ENCODE measurements around the gene DDOST.

The DDOST gene

GRCh38 chr1:20699558-20699957 lies 38.4 kb upstream of the DDOST start:
- TF ChIP-seq GATA2 (IDR thresholded peaks at IDR 0.05; ENCODE audit: low read depth, low read length) (no peak), GATA3 (IDR thresholded peaks at IDR 0.05; ENCODE audit: low read depth, low read length) (no peak)

GRCh38 chr1:20698195-20698910 lies 37.2 kb upstream of the DDOST start:
- TF ChIP-seq GATA3 (IDR thresholded peaks at IDR 0.05; ENCODE audit: low read depth, low read length) (no peak), GATA2 (IDR thresholded peaks at IDR 0.05; ENCODE audit: low read depth, low read length) (no peak)

- no peak for TF ChIP-seq GATA2 (IDR thresholded peaks at IDR 0.05; ENCODE audit: low read depth, low read length)
- TF ChIP-seq GATA3 (IDR thresholded peaks at IDR 0.05; ENCODE audit: low read depth, low read length): no peak
These were observed 36.4 kb upstream of the DDOST start for GRCh38 chr1:20697563-20697962.

GRCh38 chr1:20696397-20697333 lies 35.5 kb upstream of the DDOST start:
- TF ChIP-seq GATA2 (IDR thresholded peaks at IDR 0.05; ENCODE audit: low read depth, low read length): no peak

GRCh38 chr1:20695515-20695914 lies 34.3 kb upstream of the DDOST start:
- TF ChIP-seq GATA3 (IDR thresholded peaks at IDR 0.05; ENCODE audit: low read depth, low read length) (no peak), GATA2 (IDR thresholded peaks at IDR 0.05; ENCODE audit: low read depth, low read length) (no peak)

GRCh38 chr1:20693623-20694022 lies 32.5 kb upstream of the DDOST start:
- TF ChIP-seq GATA3 (IDR thresholded peaks at IDR 0.05; ENCODE audit: low read depth, low read length) (no peak), GATA2 (IDR thresholded peaks at IDR 0.05; ENCODE audit: low read depth, low read length) (no peak)

- TF ChIP-seq GATA2 (IDR thresholded peaks at IDR 0.05; ENCODE audit: low read depth, low read length) (no peak), GATA3 (IDR thresholded peaks at IDR 0.05; ENCODE audit: low read depth, low read length) (no peak)
These were observed 30.7 kb upstream of the DDOST start for GRCh38 chr1:20691872-20692271.

GRCh38 chr1:20689645-20690056 lies 28.5 kb upstream of the DDOST start:
- TF ChIP-seq GATA2 (IDR thresholded peaks at IDR 0.05; ENCODE audit: low read depth, low read length): no peak

GRCh38 chr1:20686883-20687725 lies 25.9 kb upstream of the DDOST start:
- no peak for TF ChIP-seq GATA3 (IDR thresholded peaks at IDR 0.05; ENCODE audit: low read depth, low read length)
- TF ChIP-seq GATA2 (IDR thresholded peaks at IDR 0.05; ENCODE audit: low read depth, low read length): no peak

GRCh38 chr1:20685741-20686140 lies 24.6 kb upstream of the DDOST start:
- TF ChIP-seq GATA3 (IDR thresholded peaks at IDR 0.05; ENCODE audit: low read depth, low read length) (no peak), GATA2 (IDR thresholded peaks at IDR 0.05; ENCODE audit: low read depth, low read length) (no peak)

GRCh38 chr1:20685099-20685662 lies 24.0 kb upstream of the DDOST start:
- TF ChIP-seq GATA3 (IDR thresholded peaks at IDR 0.05; ENCODE audit: low read depth, low read length) (no peak), GATA2 (IDR thresholded peaks at IDR 0.05; ENCODE audit: low read depth, low read length) (no peak)

GRCh38 chr1:20684651-20685050 lies 23.5 kb upstream of the DDOST start:
- TF ChIP-seq GATA2 (IDR thresholded peaks at IDR 0.05; ENCODE audit: low read depth, low read length) (no peak), GATA3 (IDR thresholded peaks at IDR 0.05; ENCODE audit: low read depth, low read length) (no peak)

GRCh38 chr1:20684050-20684620 lies 23.0 kb upstream of the DDOST start:
- TF ChIP-seq GATA3 (IDR thresholded peaks at IDR 0.05; ENCODE audit: low read depth, low read length): no peak
- TF ChIP-seq GATA2 (IDR thresholded peaks at IDR 0.05; ENCODE audit: low read depth, low read length): no peak

Measured in SH-SY5Y (cell line).